T-cell (primary cell): ENCODE results near the gene ZNF883. TPM values are rescaled to one million over a fixed set of nuclear protein-coding genes. Genes with fewer than 3 reads are reported as not detected.
A peak's percentile ranks its signal among the peaks of the same experiment; 100 is the strongest.

Experiments
- ATAC-seq, 4 experiments: fragments of 200-7000 bp in 3 of 4; fragments of 150-1000 bp in 1 of 4; cut with Tn5 transposase; replicated peaks in 1 of 4; 1 replicate in 3 of 4; 2 replicates in 1 of 4; pipeline ENCODE4 v1.10.0; 2021; ENCODE audit warnings: moderate library complexity in 3 of 4, mild to moderate bottlenecking in 2 of 4, moderate number of reproducible peaks in 1 of 4
- CTCF ChIA-PET, 2 donors: fragments of 300-600 bp; sonication (Branson Sonifier 250); formaldehyde crosslinking; loops; one replicate each; lab custom pipeline; 2022; ENCODE audit warnings: antibody characterized with exemption in 2 of 2; lab: Charles Lee
- POLR2A ChIA-PET, 2 donors: fragments of 300-600 bp; sonication (Branson Sonifier 250); formaldehyde crosslinking; loops; one replicate each; lab custom pipeline; 2022; ENCODE audit warnings: antibody characterized with exemption in 2 of 2; lab: Charles Lee
- DNase-seq, 35 experiments: peaks; one replicate each; pipeline versions ENCODE4 v3.0.0 to v3.0.0-alpha.2; 2013 to 2023
- H3K27ac ChIP-seq: one replicate; pipeline ENCODE4 v1.5.1; 2013; ENCODE audit warnings: low read length
- H3K27me3 ChIP-seq, 2 experiments: replicated peaks in 1 of 2; 1 replicate in 1 of 2; 2 replicates in 1 of 2; pipeline versions ENCODE4 v1.6.1 to v1.7.0; 2013; ENCODE audit warnings: low read length in 1 of 2, mixed read lengths in 1 of 2; ENCODE audit not compliant: control insufficient read depth in 2 of 2, insufficient read depth in 2 of 2; ENCODE audit errors: extremely low read depth in 1 of 2
- H3K36me3 ChIP-seq, 2 donors: 1 replicate in 1 of 2; 2 replicates in 1 of 2; pipeline versions ENCODE4 v1.6.1 to v1.7.0; 2013; ENCODE audit warnings: low read length in 1 of 2; ENCODE audit not compliant: control insufficient read depth in 2 of 2, insufficient read depth in 1 of 2; ENCODE audit errors: extremely low read depth in 1 of 2
- H3K4me1 ChIP-seq, 2 experiments: 1 replicate in 1 of 2; 2 replicates in 1 of 2; pipeline versions ENCODE4 v1.6.1 to v1.7.0; 2013; ENCODE audit warnings: low read length in 2 of 2, mixed read lengths in 1 of 2; ENCODE audit not compliant: insufficient read depth in 2 of 2, control insufficient read depth in 1 of 2; ENCODE audit errors: extremely low read depth in 1 of 2
- H3K4me3 ChIP-seq, 2 donors: 1 replicate in 1 of 2; 2 replicates in 1 of 2; pipeline versions ENCODE4 v1.5.1 to v1.7.0; 2013; ENCODE audit warnings: mild to moderate bottlenecking in 2 of 2, low read length in 1 of 2, moderate library complexity in 1 of 2; ENCODE audit not compliant: control insufficient read depth in 1 of 2; ENCODE audit errors: extremely low read depth in 1 of 2
- H3K9me3 ChIP-seq: 2 replicates; pipeline ENCODE4 v1.7.0; 2013
- H3K27ac Mint-ChIP-seq, 2 donors: one replicate each; pipeline ENCODE4 v1.8.0; 2020 to 2021; ENCODE audit warnings: mild to moderate bottlenecking in 2 of 2, mixed read lengths in 2 of 2
- H3K27me3 Mint-ChIP-seq, 2 donors: one replicate each; pipeline ENCODE4 v1.8.0; 2021 to 2022; ENCODE audit warnings: mixed read lengths in 2 of 2
- H3K36me3 Mint-ChIP-seq: one replicate; pipeline ENCODE4 v1.8.0; 2021; ENCODE audit warnings: mixed read lengths
- H3K4me1 Mint-ChIP-seq, 3 donors: one replicate each; pipeline ENCODE4 v1.8.0; 2020 to 2022; ENCODE audit warnings: mixed read lengths in 3 of 3, mild to moderate bottlenecking in 1 of 3
- H3K4me3 Mint-ChIP-seq, 3 donors: one replicate each; pipeline ENCODE4 v1.8.0; 2020 to 2022; ENCODE audit warnings: mild to moderate bottlenecking in 3 of 3, mixed read lengths in 3 of 3, moderate library complexity in 3 of 3
- H3K9me3 Mint-ChIP-seq, 3 donors: one replicate each; pipeline ENCODE4 v1.8.0; 2020 to 2022; ENCODE audit warnings: mixed read lengths in 3 of 3
- WGBS: methylation state at CpG from one replicate; pipeline ENCODE4 v1.1.5; 2013; ENCODE audit warnings: missing lambda C conversion rate; ENCODE audit not compliant: insufficient coverage; 5-methylcytosine and 5-hydroxymethylcytosine counted together
- total RNA-seq, 35 experiments: library from RNA in 6 of 35; stranded (reverse) in 6 of 35; fragments of 120-200 nt in 1 of 35; gene quantifications; one replicate each; pipeline versions ENCODE4 v1.2.1 to v1.2.4 and lab custom pipeline; 2013 to 2026

The ZNF883 gene
- total RNA-seq, 5 donors from 2014 or later (not counting 1 experiment from before 2014, with no cell fraction given), result 0.73 to 1.4 (median 0.96) TPM; not detected in 1

GRCh38 chr9:112933696-112934095 lies 78.3 kb downstream of the ZNF883 start:
- DNase-seq (no peak), ATAC-seq (no peak)
- no peaks in the 10 kb centered on the region for H3K36me3 Mint-ChIP-seq
- H3K4me1 Mint-ChIP-seq, result no peaks in the 10 kb centered on the region
- H3K36me3 ChIP-seq, result no peaks in the 10 kb centered on the region
- peaks cover 23 to 39% of the 10 kb centered on the region in 2 donors for H3K27me3 Mint-ChIP-seq
- H3K4me1 ChIP-seq, result no peaks in the 10 kb centered on the region
- ChIA-PET POLR2A (no interaction called here), CTCF (no interaction called here)
- H3K27ac Mint-ChIP-seq, result no peak overlapping the region
- H3K4me3 ChIP-seq, result no peak overlapping the region
- H3K9me3 Mint-ChIP-seq, result no peaks in the 10 kb centered on the region
- no peaks in the 10 kb centered on the region for H3K9me3 ChIP-seq
- no peak overlapping the region for H3K4me3 Mint-ChIP-seq
- H3K27me3 ChIP-seq, result peaks cover 0 to 22% of the 10 kb centered on the region in 2 experiments
- no peak overlapping the region for H3K27ac ChIP-seq
- no CpG with 5 or more reads among the region's 2 CpGs for WGBS

DNA sequence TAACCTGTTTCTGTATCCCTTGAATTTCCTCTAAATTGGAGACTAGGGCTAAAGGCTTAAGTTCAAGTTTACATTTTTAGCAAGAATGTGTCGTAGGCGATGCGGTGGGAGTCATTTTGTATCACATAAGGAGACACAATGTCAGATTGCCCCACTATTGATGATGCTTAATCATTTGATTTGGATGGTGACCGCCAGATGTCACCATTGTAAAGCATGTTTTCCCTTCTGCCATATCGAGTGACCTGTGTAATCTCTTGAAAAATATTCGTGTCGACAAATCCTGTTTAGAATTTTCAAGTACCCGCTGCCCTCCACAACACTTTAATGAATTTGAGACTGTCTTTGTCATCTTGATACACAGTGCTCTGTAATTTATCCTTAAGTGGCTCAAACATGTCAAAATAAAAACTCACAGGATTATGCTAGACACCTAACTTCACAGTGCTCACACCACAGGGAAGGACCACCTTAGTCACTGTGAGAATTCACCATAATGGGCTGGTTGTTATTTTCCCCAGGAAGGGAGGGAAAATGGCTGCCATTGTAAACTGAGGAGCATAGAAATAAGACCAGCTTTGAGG lies 86.8 kb downstream of the ZNF883 start:
- Histone ChIP-seq H3K27me3 (peaks cover 0 to 5% of the 10 kb centered on the region in 2 experiments), H3K9me3 (no peaks in the 10 kb centered on the region), H3K4me3 (no peak overlapping the region), H3K27ac (no peak overlapping the region), H3K4me1 (no peaks in the 10 kb centered on the region), H3K36me3 (no peaks in the 10 kb centered on the region)
- Mint-ChIP-seq H3K27me3 (peaks cover 16 to 33% of the 10 kb centered on the region in 2 donors), H3K4me3 (no peak overlapping the region), H3K4me1 (no peaks in the 10 kb centered on the region), H3K27ac (no peak overlapping the region), H3K36me3 (no peaks in the 10 kb centered on the region), H3K9me3 (no peaks in the 10 kb centered on the region)
- DNase-seq (peak in 1 of 35 experiments; percentile 29), ATAC-seq (no peak)
- ChIA-PET CTCF (no interaction called here), POLR2A (no interaction called here)
- 58% methylated on average over 7 of the region's 8 CpGs for WGBS

GRCh38 chr9:112921549-112921948 lies 90.4 kb downstream of the ZNF883 start:
- H3K27ac Mint-ChIP-seq, result no peak overlapping the region
- 0% methylated on average over 1 of the region's 3 CpGs for WGBS
- Histone ChIP-seq H3K36me3 (no peaks in the 10 kb centered on the region), H3K27me3 (peaks cover 0 to 2% of the 10 kb centered on the region in 2 experiments), H3K4me3 (no peak overlapping the region), H3K9me3 (no peaks in the 10 kb centered on the region), H3K4me1 (no peaks in the 10 kb centered on the region), H3K27ac (no peak overlapping the region)
- DNase-seq, result peak in 1 of 35 experiments; percentile 8
- H3K27me3 Mint-ChIP-seq, result peaks cover 8 to 42% of the 10 kb centered on the region in 2 donors
- H3K4me1 Mint-ChIP-seq, result no peaks in the 10 kb centered on the region
- no peak for ATAC-seq
- H3K9me3 Mint-ChIP-seq, result no peaks in the 10 kb centered on the region
- ChIA-PET POLR2A (no interaction called here), CTCF (no interaction called here)
- H3K4me3 Mint-ChIP-seq, result no peak overlapping the region
- H3K36me3 Mint-ChIP-seq, result no peaks in the 10 kb centered on the region

DNA sequence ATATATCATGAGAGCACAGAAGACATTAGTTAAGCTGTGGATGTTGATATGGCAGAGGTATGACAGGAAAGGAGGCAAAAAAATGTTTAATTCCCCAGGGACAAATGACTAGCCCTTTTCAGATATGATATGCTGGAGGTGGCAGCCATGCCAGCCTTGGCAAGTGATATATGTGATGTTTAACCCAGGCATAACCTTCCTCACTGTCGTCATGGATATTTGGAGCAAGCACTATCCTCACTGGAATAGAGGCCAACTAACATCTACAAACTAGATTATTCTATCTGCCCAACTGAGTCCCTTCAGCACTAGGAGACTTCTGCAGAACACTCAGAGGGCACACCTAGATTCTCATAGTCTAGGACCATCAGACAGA lies 94.0 kb downstream of the ZNF883 start:
- Mint-ChIP-seq H3K36me3 (no peaks in the 10 kb centered on the region), H3K4me3 (no peak overlapping the region), H3K9me3 (no peaks in the 10 kb centered on the region), H3K27ac (no peak overlapping the region), H3K4me1 (no peaks in the 10 kb centered on the region), H3K27me3 (peaks cover 10 to 22% of the 10 kb centered on the region in 2 donors)
- Histone ChIP-seq H3K36me3 (no peaks in the 10 kb centered on the region), H3K9me3 (no peaks in the 10 kb centered on the region), H3K4me1 (no peaks in the 10 kb centered on the region), H3K27me3 (peaks cover 0 to 2% of the 10 kb centered on the region in 2 experiments), H3K4me3 (no peak overlapping the region), H3K27ac (no peak overlapping the region)
- ChIA-PET POLR2A (no interaction called here), CTCF (no interaction called here)
- WGBS, result no CpG with 5 or more reads among the region's 1 CpG
- no peak for DNase-seq
- no peak for ATAC-seq

- Mint-ChIP-seq H3K36me3 (no peaks in the 10 kb centered on the region), H3K9me3 (no peaks in the 10 kb centered on the region), H3K27ac (no peak overlapping the region), H3K27me3 (peaks cover 10 to 22% of the 10 kb centered on the region in 2 donors), H3K4me3 (no peak overlapping the region), H3K4me1 (no peaks in the 10 kb centered on the region)
- Histone ChIP-seq H3K4me1 (no peaks in the 10 kb centered on the region), H3K9me3 (no peaks in the 10 kb centered on the region), H3K27me3 (peaks cover 0 to 2% of the 10 kb centered on the region in 2 experiments), H3K4me3 (no peak overlapping the region), H3K27ac (no peak overlapping the region), H3K36me3 (no peaks in the 10 kb centered on the region)
- ChIA-PET CTCF (no interaction called here), POLR2A (no interaction called here)
- ATAC-seq (no peak), DNase-seq (no peak)
- no CpG with 5 or more reads among the region's 1 CpG for WGBS
Observed at GRCh38 chr9:112917047-112917986, 94.7 kb downstream of the ZNF883 start.

DNA sequence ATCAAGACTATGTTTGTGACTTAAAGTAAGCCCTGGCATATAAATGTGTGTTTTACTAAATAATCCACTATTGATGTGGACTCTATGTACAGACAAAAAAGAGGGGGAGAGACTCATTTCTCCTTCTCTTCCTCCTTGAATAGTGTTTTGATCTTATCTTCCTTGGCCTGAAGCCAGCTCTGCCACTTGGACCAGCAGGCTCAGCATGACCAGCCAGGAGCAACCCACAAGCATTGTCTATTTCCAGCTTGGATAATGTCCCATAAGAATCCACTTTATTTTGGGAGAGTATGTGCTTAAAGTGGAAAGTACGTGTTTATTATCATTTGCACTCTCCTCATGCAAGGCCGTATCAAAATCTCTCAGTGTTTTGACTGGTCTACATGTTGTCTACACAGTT lies 97.5 kb downstream of the ZNF883 start:
- Histone ChIP-seq H3K27me3 (peaks cover 0 to 2% of the 10 kb centered on the region in 2 experiments), H3K4me1 (no peaks in the 10 kb centered on the region), H3K4me3 (no peak overlapping the region), H3K9me3 (no peaks in the 10 kb centered on the region), H3K36me3 (no peaks in the 10 kb centered on the region), H3K27ac (no peak overlapping the region)
- DNase-seq (no peak), ATAC-seq (no peak)
- Mint-ChIP-seq H3K36me3 (no peaks in the 10 kb centered on the region), H3K9me3 (no peaks in the 10 kb centered on the region), H3K27me3 (peaks cover 5 to 18% of the 10 kb centered on the region in 2 donors), H3K4me3 (no peak overlapping the region), H3K27ac (no peak overlapping the region), H3K4me1 (no peaks in the 10 kb centered on the region)
- POLR2A ChIA-PET, result no interaction called here
- CTCF ChIA-PET, result no interaction called here
- no CpG with 5 or more reads among the region's 2 CpGs for WGBS
